ENCODE results near the gene MGAT4A.

The MGAT4A gene

GRCh38 chr2:98606431-98606830 is 124.5 kb downstream of the MGAT4A start:
- no peak overlapping the region for H3K9ac ChIP-seq (ENCODE audit: low read depth, low read length, poor library complexity)
- no peak overlapping the region for H3K14ac ChIP-seq (ENCODE audit: low read length)
- no peak overlapping the region for H4K91ac ChIP-seq (ENCODE audit: low read depth, low read length, poor library complexity)
- H3K9me3 ChIP-seq (replicated peaks in 1 of 2; ENCODE audit: control insufficient read depth in 2 of 2, insufficient read depth in 1 of 2, low read depth in 1 of 2, low read length in 2 of 2) = no peaks in the 10 kb centered on the region
- H2BK15ac ChIP-seq (ENCODE audit: low read length) = no peak overlapping the region
- no peak overlapping the region for H2BK12ac ChIP-seq (ENCODE audit: low read length)
- no CpG with 5 or more reads among the region's 7 CpGs for WGBS, 2 donors (ENCODE audit: extremely low coverage in 2 of 2, insufficient read length in 2 of 2, insufficient replicate concordance in 1 of 2)
- H3K27ac ChIP-seq (replicated peaks; ENCODE audit: low read length) = no peak overlapping the region
- peaks cover 4% of the 10 kb centered on the region for H3K79me1 ChIP-seq (ENCODE audit: low read depth, low read length)
- no peak overlapping the region for H3K4me2 ChIP-seq (ENCODE audit: insufficient read depth, low read length, poor library complexity, severe bottlenecking)
- no peaks in the 10 kb centered on the region for H3K27me3 ChIP-seq (ENCODE audit: control insufficient read depth in 3 of 3, insufficient read depth in 3 of 3, low read depth in 1 of 3, low read length in 3 of 3)
- no peak overlapping the region for H4K8ac ChIP-seq (ENCODE audit: low read depth, low read length)
- no peak overlapping the region for H3K4ac ChIP-seq (ENCODE audit: low read length)
- peaks cover 5 to 58% of the 10 kb centered on the region in 2 donors for H3K36me3 ChIP-seq (replicated peaks in 1 of 2; ENCODE audit: control insufficient read depth in 2 of 2, insufficient read depth in 2 of 2, low read length in 2 of 2)
- H2AK5ac ChIP-seq (ENCODE audit: low read depth, low read length) = no peak overlapping the region
- H2BK120ac ChIP-seq (ENCODE audit: low read depth, low read length) = no peak overlapping the region
- peaks cover 11 to 19% of the 10 kb centered on the region in 2 donors for H3K4me1 ChIP-seq (ENCODE audit: control insufficient read depth in 2 of 2, insufficient read depth in 1 of 2, low read depth in 1 of 2, low read length in 2 of 2)
- H2AFZ ChIP-seq (ENCODE audit: low read length) = no peak overlapping the region
- no peak overlapping the region for H3K4me3 ChIP-seq (ENCODE audit: low read length in 2 of 2)
- no peak overlapping the region for H3K23ac ChIP-seq (ENCODE audit: low read depth, low read length, poor library complexity)
- H2BK5ac ChIP-seq (ENCODE audit: low read length) = no peak overlapping the region
- H3K18ac ChIP-seq (ENCODE audit: low read length) = no peak overlapping the region
- DNase-seq (ENCODE audit: low spot score) = no peak

- no peak overlapping the region for H3K9ac ChIP-seq (ENCODE audit: low read depth, low read length, poor library complexity)
- peaks cover 11 to 15% of the 10 kb centered on the region in 2 donors for H3K4me1 ChIP-seq (ENCODE audit: control insufficient read depth in 2 of 2, insufficient read depth in 1 of 2, low read depth in 1 of 2, low read length in 2 of 2)
- no peak overlapping the region for H3K27ac ChIP-seq (replicated peaks; ENCODE audit: low read length)
- no peak overlapping the region for H2BK120ac ChIP-seq (ENCODE audit: low read depth, low read length)
- peaks cover 2% of the 10 kb centered on the region for H3K79me1 ChIP-seq (ENCODE audit: low read depth, low read length)
- H4K8ac ChIP-seq (ENCODE audit: low read depth, low read length) = no peak overlapping the region
- peaks cover 2 to 57% of the 10 kb centered on the region in 2 donors for H3K36me3 ChIP-seq (replicated peaks in 1 of 2; ENCODE audit: control insufficient read depth in 2 of 2, insufficient read depth in 2 of 2, low read length in 2 of 2)
- H2AK5ac ChIP-seq (ENCODE audit: low read depth, low read length) = no peak overlapping the region
- no peak overlapping the region for H3K4me3 ChIP-seq (ENCODE audit: low read length in 2 of 2)
- H3K23ac ChIP-seq (ENCODE audit: low read depth, low read length, poor library complexity) = no peak overlapping the region
- no peak for DNase-seq (ENCODE audit: low spot score)
- H4K91ac ChIP-seq (ENCODE audit: low read depth, low read length, poor library complexity) = no peak overlapping the region
- H2AFZ ChIP-seq (ENCODE audit: low read length) = no peak overlapping the region
- no peak overlapping the region for H2BK5ac ChIP-seq (ENCODE audit: low read length)
- no peak overlapping the region for H3K4me2 ChIP-seq (ENCODE audit: insufficient read depth, low read length, poor library complexity, severe bottlenecking)
- no peak overlapping the region for H3K14ac ChIP-seq (ENCODE audit: low read length)
- no peak overlapping the region for H3K18ac ChIP-seq (ENCODE audit: low read length)
- no peaks in the 10 kb centered on the region for H3K27me3 ChIP-seq (ENCODE audit: control insufficient read depth in 3 of 3, insufficient read depth in 3 of 3, low read depth in 1 of 3, low read length in 3 of 3)
- no peak overlapping the region for H2BK12ac ChIP-seq (ENCODE audit: low read length)
- H2BK15ac ChIP-seq (ENCODE audit: low read length) = no peak overlapping the region
- WGBS, 2 donors (ENCODE audit: extremely low coverage in 2 of 2, insufficient read length in 2 of 2, insufficient replicate concordance in 1 of 2) = no CpG with 5 or more reads among the region's 3 CpGs
- H3K9me3 ChIP-seq (replicated peaks in 1 of 2; ENCODE audit: control insufficient read depth in 2 of 2, insufficient read depth in 1 of 2, low read depth in 1 of 2, low read length in 2 of 2) = no peaks in the 10 kb centered on the region
- no peak overlapping the region for H3K4ac ChIP-seq (ENCODE audit: low read length)
These were observed 125.9 kb downstream of the MGAT4A start for GRCh38 chr2:98605076-98605475.

- H3K79me1 ChIP-seq (ENCODE audit: low read depth, low read length) = peaks cover 2% of the 10 kb centered on the region
- no peak overlapping the region for H2AFZ ChIP-seq (ENCODE audit: low read length)
- H3K4me2 ChIP-seq (ENCODE audit: insufficient read depth, low read length, poor library complexity, severe bottlenecking) = no peak overlapping the region
- no peak overlapping the region for H3K4ac ChIP-seq (ENCODE audit: low read length)
- no peak overlapping the region for H2BK15ac ChIP-seq (ENCODE audit: low read length)
- no peak overlapping the region for H3K14ac ChIP-seq (ENCODE audit: low read length)
- WGBS, 2 donors (ENCODE audit: extremely low coverage in 2 of 2, insufficient read length in 2 of 2, insufficient replicate concordance in 1 of 2) = no CpG with 5 or more reads among the region's 2 CpGs
- H2BK12ac ChIP-seq (ENCODE audit: low read length) = no peak overlapping the region
- no peak overlapping the region for H3K4me3 ChIP-seq (ENCODE audit: low read length in 2 of 2)
- no peak overlapping the region for H3K9ac ChIP-seq (ENCODE audit: low read depth, low read length, poor library complexity)
- no peak overlapping the region for H3K18ac ChIP-seq (ENCODE audit: low read length)
- H4K8ac ChIP-seq (ENCODE audit: low read depth, low read length) = no peak overlapping the region
- peaks cover 8 to 10% of the 10 kb centered on the region in 2 donors for H3K4me1 ChIP-seq (ENCODE audit: control insufficient read depth in 2 of 2, insufficient read depth in 1 of 2, low read depth in 1 of 2, low read length in 2 of 2)
- no peak for DNase-seq (ENCODE audit: low spot score)
- no peaks in the 10 kb centered on the region for H3K27me3 ChIP-seq (ENCODE audit: control insufficient read depth in 3 of 3, insufficient read depth in 3 of 3, low read depth in 1 of 3, low read length in 3 of 3)
- no peak overlapping the region for H2BK5ac ChIP-seq (ENCODE audit: low read length)
- H4K91ac ChIP-seq (ENCODE audit: low read depth, low read length, poor library complexity) = no peak overlapping the region
- no peaks in the 10 kb centered on the region for H3K9me3 ChIP-seq (replicated peaks in 1 of 2; ENCODE audit: control insufficient read depth in 2 of 2, insufficient read depth in 1 of 2, low read depth in 1 of 2, low read length in 2 of 2)
- no peak overlapping the region for H3K27ac ChIP-seq (replicated peaks; ENCODE audit: low read length)
- H3K23ac ChIP-seq (ENCODE audit: low read depth, low read length, poor library complexity) = no peak overlapping the region
- no peak overlapping the region for H2AK5ac ChIP-seq (ENCODE audit: low read depth, low read length)
- H2BK120ac ChIP-seq (ENCODE audit: low read depth, low read length) = no peak overlapping the region
- peaks cover 4 to 58% of the 10 kb centered on the region in 2 donors for H3K36me3 ChIP-seq (replicated peaks in 1 of 2; ENCODE audit: control insufficient read depth in 2 of 2, insufficient read depth in 2 of 2, low read length in 2 of 2)
These were observed 126.4 kb downstream of the MGAT4A start for GRCh38 chr2:98604547-98604946.

DNA sequence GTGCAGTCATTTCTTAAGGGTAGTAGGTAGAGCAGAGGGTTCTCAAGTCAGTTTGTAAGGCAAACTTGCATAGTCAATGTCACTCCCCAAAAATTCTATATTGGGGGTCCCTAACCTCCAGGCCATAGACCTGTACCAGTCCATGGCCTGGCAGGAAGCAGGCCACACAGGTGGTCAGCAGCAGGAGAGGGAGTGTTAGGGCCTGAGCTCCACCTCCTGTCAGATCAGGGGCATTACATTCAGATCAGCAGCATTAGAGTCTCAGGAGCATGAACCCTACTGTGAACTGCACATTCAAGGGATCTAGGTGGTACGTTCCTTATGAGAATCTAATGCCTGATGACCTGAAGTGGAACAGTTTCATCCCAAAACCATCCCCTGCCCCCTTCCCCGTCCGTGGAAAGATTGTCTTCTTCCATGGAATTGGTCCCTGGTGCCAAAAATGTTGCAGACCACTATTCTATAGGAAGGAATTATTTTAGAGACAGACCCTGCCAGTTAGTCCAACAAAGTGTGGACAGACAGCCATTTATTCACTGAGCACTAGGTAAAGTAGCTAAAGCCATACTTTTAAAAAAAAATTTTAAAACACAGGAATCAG is 129.3 kb downstream of the MGAT4A start:
- no CpG with 5 or more reads among the region's 3 CpGs for WGBS, 2 donors (ENCODE audit: extremely low coverage in 2 of 2, insufficient read length in 2 of 2, insufficient replicate concordance in 1 of 2)
- Histone ChIP-seq H3K18ac (ENCODE audit: low read length) (no peak overlapping the region), H3K79me1 (ENCODE audit: low read depth, low read length) (peaks cover 2% of the 10 kb centered on the region), H3K14ac (ENCODE audit: low read length) (no peak overlapping the region), H3K4me3 (ENCODE audit: low read length in 2 of 2) (no peak overlapping the region), H4K8ac (ENCODE audit: low read depth, low read length) (no peak overlapping the region), H3K4me1 (ENCODE audit: control insufficient read depth in 2 of 2, insufficient read depth in 1 of 2, low read depth in 1 of 2, low read length in 2 of 2) (peaks cover 0 to 1% of the 10 kb centered on the region in 2 donors), H2BK5ac (ENCODE audit: low read length) (no peak overlapping the region), H3K27ac (replicated peaks; ENCODE audit: low read length) (no peak overlapping the region), H3K4ac (ENCODE audit: low read length) (no peak overlapping the region), H3K27me3 (ENCODE audit: control insufficient read depth in 3 of 3, insufficient read depth in 3 of 3, low read depth in 1 of 3, low read length in 3 of 3) (no peaks in the 10 kb centered on the region), H3K9me3 (replicated peaks in 1 of 2; ENCODE audit: control insufficient read depth in 2 of 2, insufficient read depth in 1 of 2, low read depth in 1 of 2, low read length in 2 of 2) (no peaks in the 10 kb centered on the region), H2AK5ac (ENCODE audit: low read depth, low read length) (no peak overlapping the region), H2BK120ac (ENCODE audit: low read depth, low read length) (no peak overlapping the region), H3K4me2 (ENCODE audit: insufficient read depth, low read length, poor library complexity, severe bottlenecking) (no peak overlapping the region), H2BK12ac (ENCODE audit: low read length) (no peak overlapping the region), H2BK15ac (ENCODE audit: low read length) (no peak overlapping the region), H3K36me3 (replicated peaks in 1 of 2; ENCODE audit: control insufficient read depth in 2 of 2, insufficient read depth in 2 of 2, low read length in 2 of 2) (peaks cover 6 to 87% of the 10 kb centered on the region in 2 donors), H3K9ac (ENCODE audit: low read depth, low read length, poor library complexity) (no peak overlapping the region), H2AFZ (ENCODE audit: low read length) (no peak overlapping the region), H4K91ac (ENCODE audit: low read depth, low read length, poor library complexity) (no peak overlapping the region), H3K23ac (ENCODE audit: low read depth, low read length, poor library complexity) (no peak overlapping the region)
- DNase-seq (ENCODE audit: low spot score) = no peak

Measured in neuronal stem cell (in vitro differentiated cells).